A673 (cell line): ENCODE results near the gene PSMB9. TPM values are rescaled to one million over a fixed set of nuclear protein-coding genes. Genes with fewer than 3 reads are reported as not detected.

ENCODE experiments used
- BruUV-seq: library from RNA; stranded (reverse); fragments of 400-500 nt; replicated peaks from 2 replicates; lab custom pipeline; 2021; lab: Mats Ljungman, UMichigan
- CTCF ChIA-PET: fragments of 300-600 bp; sonication (Branson Sonifier 250); formaldehyde crosslinking; loops from one replicate; lab custom pipeline; 2022; ENCODE audit warnings: antibody characterized with exemption; lab: Charles Lee
- POLR2A ChIA-PET: fragments of 300-600 bp; sonication (Branson Sonifier 250); formaldehyde crosslinking; loops from one replicate; lab custom pipeline; 2022; ENCODE audit warnings: antibody characterized with exemption; ENCODE audit not compliant: low non-redundant PET; lab: Charles Lee
- DNase-seq: peaks from one replicate; pipeline ENCODE4 v3.0.0-alpha.2; 2015; ENCODE audit warnings: low spot score
- H3K27ac ChIP-seq: fragments of 200-600 bp; sonication (generic); 2 replicates; pipeline ENCODE4 v1.5.1; 2016; ENCODE audit warnings: mixed run types, low read depth, mild to moderate bottlenecking, mixed read lengths, antibody characterized with exemption, low read length; ENCODE audit not compliant: poor library complexity, severe bottlenecking
- H3K27me3 ChIP-seq: fragments of 200-600 bp; sonication (generic); replicated peaks from 2 replicates; pipeline ENCODE4 v1.6.1; 2017; ENCODE audit warnings: mixed run types, low read depth, mild to moderate bottlenecking, mixed read lengths, antibody characterized with exemption, low read length; ENCODE audit not compliant: insufficient read depth, poor library complexity
- H3K36me3 ChIP-seq: fragments of 200-600 bp; sonication (generic); 2 replicates; pipeline ENCODE4 v1.6.1; 2016; ENCODE audit warnings: mixed run types, mild to moderate bottlenecking, mixed read lengths, antibody characterized with exemption, low read length; ENCODE audit not compliant: insufficient read depth, poor library complexity, severe bottlenecking
- H3K4me1 ChIP-seq: fragments of 200-600 bp; sonication (generic); 2 replicates; pipeline ENCODE4 v1.6.1; 2017; ENCODE audit warnings: mixed run types, mild to moderate bottlenecking, mixed read lengths, antibody characterized with exemption, low read length; ENCODE audit not compliant: insufficient read depth, poor library complexity, severe bottlenecking
- H3K4me3 ChIP-seq: fragments of 200-600 bp; sonication (generic); 2 replicates; pipeline ENCODE4 v1.5.1; 2016; ENCODE audit warnings: low read depth, mixed run types, mild to moderate bottlenecking, mixed read lengths, low read length; ENCODE audit not compliant: poor library complexity, severe bottlenecking
- H3K9me3 ChIP-seq: fragments of 200-600 bp; sonication (generic); 2 replicates; pipeline ENCODE4 v1.6.1; 2016; ENCODE audit warnings: mixed run types, low read depth, mild to moderate bottlenecking, mixed read lengths, antibody characterized with exemption, low read length; ENCODE audit not compliant: poor library complexity, severe bottlenecking
- EZH2 ChIP-seq: fragments of 200-600 bp; sonication (generic); IDR thresholded peaks from 2 replicates; pipeline ENCODE4 v1.6.1; 2017; ENCODE audit warnings: borderline replicate concordance, low read depth, mild to moderate bottlenecking, mixed read lengths, antibody characterized with exemption, low read length; ENCODE audit not compliant: poor library complexity, severe bottlenecking
- intact Hi-C: fragments of 100-400 bp; cut with micrococcal nuclease; formaldehyde crosslinking; loops from one replicate; pipeline ENCODE4 v1.10.0; 2022; ENCODE audit not compliant: unreplicated experiment
- total RNA-seq: library from RNA; stranded (reverse); gene quantifications from 2 replicates; pipeline ENCODE4 v1.2.3, GENCODE V29; 2021
- TF ChIP-seq, protein P1 (sequence below): fragments of 300-800, 200-600 bp; sonication (generic); conservative IDR thresholded peaks from 2 replicates; pipeline ENCODE4 v1.5.1; 2017; ENCODE audit warnings: low read depth, mild to moderate bottlenecking, antibody characterized with exemption, low read length, moderate library complexity, mixed read lengths

Gene PSMB9
- total RNA-seq, 1 experiment from 2014 or later: 6.8 TPM

DNA sequence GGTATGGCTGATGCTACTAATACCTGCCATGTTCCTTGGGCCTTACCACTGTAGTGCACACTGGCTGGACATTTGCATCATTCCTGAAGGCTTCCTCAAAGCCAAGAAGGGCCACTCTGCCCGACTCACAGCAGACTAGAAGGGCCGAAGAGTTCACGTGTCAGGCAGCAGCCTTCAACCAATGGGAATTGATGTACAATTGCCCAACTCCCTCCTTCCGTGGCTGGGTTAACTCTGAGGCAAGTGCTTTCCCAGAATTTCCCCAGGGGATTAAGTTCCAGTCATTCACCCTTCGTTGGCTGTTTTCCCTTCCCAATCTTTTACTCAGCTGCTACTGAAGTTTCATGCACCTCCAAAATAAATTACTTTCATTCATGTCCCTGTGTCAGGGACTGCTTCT is 29.8 kb downstream of the PSMB9 start:
- CTCF ChIA-PET: interaction anchor here (0.5 to 1.1 kb wide), 3 partner anchors 11 to 103 kb away, joined by 3 to 4 read pairs (median 3); no protein-coding TSS in a partner anchor
- Histone ChIP-seq H3K36me3 (no peaks in the 10 kb centered on the region), H3K27me3 (no peaks in the 10 kb centered on the region), H3K4me3 (no peak overlapping the region), H3K4me1 (peaks cover 5% of the 10 kb centered on the region), H3K9me3 (no peaks in the 10 kb centered on the region), H3K27ac (no peak overlapping the region)
- POLR2A ChIA-PET: no interaction called here
- BruUV-seq: no TSS peak
- no peak for TF ChIP-seq EZH2
- TF ChIP-seq, protein P1, sequence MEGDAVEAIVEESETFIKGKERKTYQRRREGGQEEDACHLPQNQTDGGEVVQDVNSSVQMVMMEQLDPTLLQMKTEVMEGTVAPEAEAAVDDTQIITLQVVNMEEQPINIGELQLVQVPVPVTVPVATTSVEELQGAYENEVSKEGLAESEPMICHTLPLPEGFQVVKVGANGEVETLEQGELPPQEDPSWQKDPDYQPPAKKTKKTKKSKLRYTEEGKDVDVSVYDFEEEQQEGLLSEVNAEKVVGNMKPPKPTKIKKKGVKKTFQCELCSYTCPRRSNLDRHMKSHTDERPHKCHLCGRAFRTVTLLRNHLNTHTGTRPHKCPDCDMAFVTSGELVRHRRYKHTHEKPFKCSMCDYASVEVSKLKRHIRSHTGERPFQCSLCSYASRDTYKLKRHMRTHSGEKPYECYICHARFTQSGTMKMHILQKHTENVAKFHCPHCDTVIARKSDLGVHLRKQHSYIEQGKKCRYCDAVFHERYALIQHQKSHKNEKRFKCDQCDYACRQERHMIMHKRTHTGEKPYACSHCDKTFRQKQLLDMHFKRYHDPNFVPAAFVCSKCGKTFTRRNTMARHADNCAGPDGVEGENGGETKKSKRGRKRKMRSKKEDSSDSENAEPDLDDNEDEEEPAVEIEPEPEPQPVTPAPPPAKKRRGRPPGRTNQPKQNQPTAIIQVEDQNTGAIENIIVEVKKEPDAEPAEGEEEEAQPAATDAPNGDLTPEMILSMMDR: no peak
- intact Hi-C loops: no loop called here
- peak; percentile 65 for DNase-seq

GRCh38 chr6:32885698-32886286 is 31.8 kb downstream of the PSMB9 start:
- H3K36me3 ChIP-seq: no peaks in the 10 kb centered on the region
- peaks cover 5% of the 10 kb centered on the region for H3K4me1 ChIP-seq
- H3K4me3 ChIP-seq: no peak overlapping the region
- CTCF ChIA-PET: interaction anchor here (0.6 to 2.2 kb wide), 5 partner anchors 11 to 103 kb away, joined by 3 to 20 read pairs (median 4); partner anchors contain the start of gene TAP2
- no peaks in the 10 kb centered on the region for H3K9me3 ChIP-seq
- POLR2A ChIA-PET: no interaction called here
- BruUV-seq: no TSS peak
- H3K27me3 ChIP-seq: no peaks in the 10 kb centered on the region
- intact Hi-C loops: loop anchor here (1.0 to 2.0 kb wide), 2 partner anchors 67 to 100 kb away; partner anchors contain the start of gene HLA-DMA
- no peak overlapping the region for H3K27ac ChIP-seq
- TF ChIP-seq, protein P1: peak; percentile 67
- TF ChIP-seq EZH2: no peak
- peak; percentile 79 for DNase-seq

DNA sequence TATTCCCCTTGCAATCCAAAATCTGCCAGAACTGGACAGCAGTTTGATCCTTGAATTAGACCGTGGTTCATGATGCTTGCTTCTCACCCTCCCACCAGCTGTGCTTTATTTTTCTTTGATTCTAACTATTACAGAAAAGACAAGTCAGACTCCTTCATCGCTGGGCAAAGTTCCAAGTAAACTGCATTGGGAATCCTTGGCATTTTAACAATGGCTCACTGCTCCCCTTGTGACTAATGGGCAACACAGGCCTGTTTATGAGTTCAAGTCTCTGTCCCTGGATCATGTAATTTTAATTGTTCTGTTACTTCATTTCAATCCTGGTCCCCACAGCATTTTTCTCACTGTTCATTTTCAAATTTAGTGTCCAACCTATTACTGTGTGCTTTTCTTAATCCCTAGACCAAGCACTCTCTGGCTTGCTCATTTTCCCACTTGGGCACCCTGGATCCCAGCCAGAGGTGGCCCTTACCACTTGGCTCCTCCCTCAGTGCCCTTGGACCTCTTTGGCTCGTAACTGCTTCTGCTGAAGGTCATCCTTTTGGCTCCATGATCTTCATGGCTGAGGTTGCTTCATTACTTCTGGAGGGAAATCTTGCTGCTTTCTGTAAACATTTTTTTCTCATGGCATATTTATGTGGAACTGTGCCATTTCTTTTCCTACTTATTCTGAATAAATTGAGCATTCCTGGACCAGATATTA is 32.8 kb downstream of the PSMB9 start:
- peak; percentile 55 for DNase-seq
- Histone ChIP-seq H3K4me1 (peaks cover 5% of the 10 kb centered on the region), H3K27me3 (no peaks in the 10 kb centered on the region), H3K36me3 (no peaks in the 10 kb centered on the region), H3K9me3 (no peaks in the 10 kb centered on the region), H3K27ac (no peak overlapping the region), H3K4me3 (no peak overlapping the region)
- BruUV-seq: no TSS peak
- ChIA-PET CTCF (interaction anchor here (0.7 to 2.2 kb wide), 4 partner anchors 12 to 97 kb away, joined by 3 to 20 read pairs (median 6); partner anchors contain the start of gene TAP2), POLR2A (interaction anchor here (0.7 kb wide), 1 partner anchor 94 kb away, joined by 3 read pairs; no protein-coding TSS in a partner anchor)
- intact Hi-C loops: loop anchor here (2.0 kb wide), 1 partner anchor 66 kb away; the partner anchor contains the start of gene HLA-DMA
- TF ChIP-seq EZH2: no peak
- TF ChIP-seq, protein P1: no peak
